22Rv1 (cell line): ENCODE data around the gene SURF2.

Experiments used
- ZFX ChIP-seq: fragments of 450-650 bp; IDR thresholded peaks from 2 replicates; pipeline ENCODE4 v1.6.1; 2017; ENCODE audit warnings: antibody characterized with exemption, borderline replicate concordance
- TF ChIP-seq, protein P1 (sequence below): fragments of 450-650 bp; IDR thresholded peaks from 2 replicates; pipeline ENCODE4 v1.5.1; 2017; ENCODE audit warnings: mild to moderate bottlenecking

DNA sequence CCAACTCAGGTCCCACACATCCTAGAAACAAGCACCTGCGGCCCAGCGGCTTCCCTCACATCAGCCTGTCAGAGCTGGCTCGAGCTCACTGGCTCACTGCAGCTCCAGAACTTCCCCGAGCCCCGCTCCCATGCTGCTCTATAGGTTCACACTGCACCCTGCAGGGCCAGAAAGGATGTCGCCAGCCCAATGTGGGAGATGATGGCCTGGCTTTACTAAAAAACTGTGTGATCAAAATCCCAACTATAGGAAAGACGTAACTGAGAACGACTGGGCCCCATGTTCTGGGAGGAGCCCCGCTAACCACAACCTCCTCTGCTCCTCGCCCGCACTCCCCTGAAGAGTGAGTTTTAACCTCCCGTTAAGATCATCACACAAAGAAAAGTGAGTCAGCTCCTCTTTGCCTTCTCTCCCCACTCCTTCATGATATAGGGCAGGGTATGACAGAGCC, 14.9 kb downstream of the SURF2 start:
- TF ChIP-seq, protein P1, sequence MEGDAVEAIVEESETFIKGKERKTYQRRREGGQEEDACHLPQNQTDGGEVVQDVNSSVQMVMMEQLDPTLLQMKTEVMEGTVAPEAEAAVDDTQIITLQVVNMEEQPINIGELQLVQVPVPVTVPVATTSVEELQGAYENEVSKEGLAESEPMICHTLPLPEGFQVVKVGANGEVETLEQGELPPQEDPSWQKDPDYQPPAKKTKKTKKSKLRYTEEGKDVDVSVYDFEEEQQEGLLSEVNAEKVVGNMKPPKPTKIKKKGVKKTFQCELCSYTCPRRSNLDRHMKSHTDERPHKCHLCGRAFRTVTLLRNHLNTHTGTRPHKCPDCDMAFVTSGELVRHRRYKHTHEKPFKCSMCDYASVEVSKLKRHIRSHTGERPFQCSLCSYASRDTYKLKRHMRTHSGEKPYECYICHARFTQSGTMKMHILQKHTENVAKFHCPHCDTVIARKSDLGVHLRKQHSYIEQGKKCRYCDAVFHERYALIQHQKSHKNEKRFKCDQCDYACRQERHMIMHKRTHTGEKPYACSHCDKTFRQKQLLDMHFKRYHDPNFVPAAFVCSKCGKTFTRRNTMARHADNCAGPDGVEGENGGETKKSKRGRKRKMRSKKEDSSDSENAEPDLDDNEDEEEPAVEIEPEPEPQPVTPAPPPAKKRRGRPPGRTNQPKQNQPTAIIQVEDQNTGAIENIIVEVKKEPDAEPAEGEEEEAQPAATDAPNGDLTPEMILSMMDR, result no peak
- no peak for TF ChIP-seq ZFX
